MG63 (cell line): Measurements from ENCODE around the gene AFAP1L2. TPM values are rescaled to one million over a fixed set of nuclear protein-coding genes. Genes with fewer than 3 reads are reported as not detected.

Source experiments
- DNase-seq: peaks from one replicate; pipeline ENCODE4 v3.0.0-alpha.2; 2020
- H3K27me3 ChIP-seq: fragments of 250-450 bp; sonication (Bioruptor Pico); 2 replicates; pipeline ENCODE4 v1.5.1; 2020; ENCODE audit warnings: mild to moderate bottlenecking, moderate library complexity
- H3K36me3 ChIP-seq: fragments of 250-450 bp; sonication (Bioruptor Pico); 2 replicates; pipeline ENCODE4 v1.5.1; 2020; ENCODE audit warnings: mild to moderate bottlenecking, moderate library complexity
- H3K4me3 ChIP-seq: fragments of 250-450 bp; sonication (Bioruptor Pico); 2 replicates; pipeline ENCODE4 v1.5.1; 2020; ENCODE audit warnings: mild to moderate bottlenecking, moderate library complexity
- H3K9me3 ChIP-seq: fragments of 250-450 bp; sonication (Bioruptor Pico); 2 replicates; pipeline ENCODE4 v1.5.1; 2020; ENCODE audit warnings: mild to moderate bottlenecking, moderate library complexity
- total RNA-seq: library from RNA; depleted of rRNA; stranded (reverse); fragments of >200 nt; shearing (Covaris generic); gene quantifications from 2 replicates; pipeline ENCODE4 v1.2.3, GENCODE V29; 2014; ENCODE audit warnings: low replicate concordance

AFAP1L2 gene
- total RNA-seq, 1 experiment from 2014 or later, result 3.8 TPM

GRCh38 chr10:114271075-114271778, 133.1 kb downstream of the AFAP1L2 start:
- Histone ChIP-seq H3K36me3 (no peaks in the 10 kb centered on the region), H3K9me3 (no peaks in the 10 kb centered on the region), H3K4me3 (no peak overlapping the region), H3K27me3 (no peaks in the 10 kb centered on the region)
- peak; percentile 63 for DNase-seq

- H3K27me3 ChIP-seq, result no peaks in the 10 kb centered on the region
- H3K36me3 ChIP-seq, result no peaks in the 10 kb centered on the region
- no peak overlapping the region for H3K4me3 ChIP-seq
- no peaks in the 10 kb centered on the region for H3K9me3 ChIP-seq
- peak; percentile 71 for DNase-seq
Observed at GRCh38 chr10:114266521-114266920, 137.8 kb downstream of the AFAP1L2 start.

DNA sequence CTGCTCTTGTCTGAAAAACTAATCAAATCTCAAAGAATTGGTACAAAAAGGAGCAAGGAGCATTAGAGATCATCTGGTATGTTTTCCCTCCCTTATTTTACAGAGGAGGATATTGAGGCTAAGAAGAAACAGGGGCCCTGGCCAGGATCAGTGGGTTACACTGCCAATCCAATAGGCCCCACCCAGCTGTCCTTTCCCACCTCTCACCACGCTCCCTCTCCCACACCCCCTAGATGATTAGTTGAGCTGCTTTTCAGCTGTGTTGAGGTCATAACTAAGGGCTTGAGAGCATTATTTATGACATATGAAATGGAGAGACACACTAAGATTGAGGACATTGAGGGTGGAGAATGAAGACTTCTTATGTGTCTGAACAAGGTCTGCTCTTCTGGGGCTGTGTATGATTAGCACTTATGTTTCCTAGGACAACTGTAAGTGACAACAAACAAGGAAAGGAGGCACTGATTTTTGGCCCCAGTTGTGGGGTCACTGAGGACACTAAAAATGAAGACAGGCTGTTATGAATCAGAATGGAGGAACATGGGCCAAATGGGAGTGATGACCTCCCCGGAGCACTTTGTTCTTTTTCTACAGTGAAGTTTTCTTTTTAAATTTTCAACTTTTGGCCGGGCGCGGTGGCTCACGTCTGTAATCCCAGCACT, 138.8 kb downstream of the AFAP1L2 start:
- peak; percentile 10 for DNase-seq
- no peaks in the 10 kb centered on the region for H3K36me3 ChIP-seq
- no peaks in the 10 kb centered on the region for H3K9me3 ChIP-seq
- H3K27me3 ChIP-seq, result no peaks in the 10 kb centered on the region
- no peak overlapping the region for H3K4me3 ChIP-seq

DNA sequence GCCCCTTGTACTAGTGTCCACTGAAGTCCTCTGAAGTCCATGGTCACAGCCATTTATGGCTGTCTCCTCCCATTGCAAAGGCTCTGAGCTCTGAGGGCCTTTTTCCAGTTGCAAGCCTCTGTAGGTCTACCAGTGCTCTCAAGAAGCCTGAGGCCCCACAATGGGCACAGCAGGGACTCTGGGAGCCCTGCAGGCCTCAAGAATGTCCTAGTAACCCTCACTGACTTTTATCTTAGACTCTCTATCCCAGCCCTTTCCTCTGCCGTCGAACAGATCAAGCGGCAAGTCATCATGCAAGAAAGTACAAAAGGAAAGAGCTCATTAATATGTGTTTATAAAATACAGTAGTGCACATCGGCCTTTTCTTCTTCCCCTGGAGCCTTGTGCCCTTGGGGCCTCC, 141.8 kb downstream of the AFAP1L2 start:
- Histone ChIP-seq H3K27me3 (no peaks in the 10 kb centered on the region), H3K36me3 (no peaks in the 10 kb centered on the region), H3K9me3 (no peaks in the 10 kb centered on the region), H3K4me3 (no peak overlapping the region)
- no peak for DNase-seq

DNA sequence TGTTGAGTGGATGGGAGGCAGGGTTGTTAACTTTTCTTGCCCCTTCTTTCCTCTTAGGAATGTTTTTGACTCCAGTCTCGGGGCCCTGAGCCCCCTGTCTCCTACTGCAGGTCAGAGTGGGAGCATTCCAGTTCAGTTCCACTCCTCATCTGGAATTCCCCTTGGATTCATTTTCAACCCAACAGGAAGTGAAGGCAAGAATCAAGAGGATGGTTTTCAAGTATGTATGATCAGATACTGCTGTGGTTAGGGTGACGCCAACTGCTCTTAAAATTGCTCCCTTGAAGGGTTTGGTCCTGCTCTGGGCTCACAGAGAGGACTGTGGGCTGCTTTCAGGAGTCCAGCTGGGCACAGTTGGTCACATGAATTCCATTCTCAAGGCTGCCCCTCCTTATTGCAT, 143.2 kb downstream of the AFAP1L2 start:
- no peak for DNase-seq
- Histone ChIP-seq H3K4me3 (no peak overlapping the region), H3K27me3 (no peaks in the 10 kb centered on the region), H3K9me3 (no peaks in the 10 kb centered on the region), H3K36me3 (no peaks in the 10 kb centered on the region)

- Histone ChIP-seq H3K36me3 (no peaks in the 10 kb centered on the region), H3K9me3 (no peaks in the 10 kb centered on the region), H3K4me3 (no peak overlapping the region), H3K27me3 (no peaks in the 10 kb centered on the region)
- DNase-seq, result no peak
Observed at GRCh38 chr10:114260366-114260765, 143.9 kb downstream of the AFAP1L2 start.

GRCh38 chr10:114259824-114260223, 144.5 kb downstream of the AFAP1L2 start:
- no peaks in the 10 kb centered on the region for H3K9me3 ChIP-seq
- no peaks in the 10 kb centered on the region for H3K27me3 ChIP-seq
- no peaks in the 10 kb centered on the region for H3K36me3 ChIP-seq
- H3K4me3 ChIP-seq, result no peak overlapping the region
- peak; percentile 57 for DNase-seq

DNA sequence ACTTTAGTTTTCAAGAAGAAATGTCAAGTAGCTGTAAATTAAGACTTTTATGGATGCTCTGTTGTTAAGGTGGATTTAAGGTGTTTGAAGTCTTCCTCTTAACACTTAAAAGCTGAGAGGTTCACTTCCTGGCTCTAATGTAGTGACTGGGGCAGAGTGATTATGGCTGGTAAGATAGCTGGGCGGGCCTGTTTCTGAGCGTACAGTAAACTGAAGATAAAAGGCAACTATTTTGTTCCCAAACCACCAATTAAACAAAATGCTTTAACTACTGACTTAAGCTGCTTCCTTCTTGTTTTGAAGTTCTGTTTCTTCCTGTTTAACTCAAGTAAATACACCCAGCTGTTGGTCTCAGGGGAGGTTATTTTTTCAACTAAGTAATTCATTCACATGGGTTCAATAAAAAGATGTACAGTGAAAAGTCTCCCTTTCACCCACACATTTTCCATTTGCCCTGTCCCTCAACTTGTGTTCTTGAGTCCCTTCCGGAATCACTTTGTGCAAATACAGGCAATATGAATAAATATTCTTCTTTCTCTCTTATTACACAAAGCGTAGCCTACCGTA, 145.9 kb downstream of the AFAP1L2 start:
- H3K9me3 ChIP-seq, result no peaks in the 10 kb centered on the region
- no peaks in the 10 kb centered on the region for H3K27me3 ChIP-seq
- no peak for DNase-seq

DNA sequence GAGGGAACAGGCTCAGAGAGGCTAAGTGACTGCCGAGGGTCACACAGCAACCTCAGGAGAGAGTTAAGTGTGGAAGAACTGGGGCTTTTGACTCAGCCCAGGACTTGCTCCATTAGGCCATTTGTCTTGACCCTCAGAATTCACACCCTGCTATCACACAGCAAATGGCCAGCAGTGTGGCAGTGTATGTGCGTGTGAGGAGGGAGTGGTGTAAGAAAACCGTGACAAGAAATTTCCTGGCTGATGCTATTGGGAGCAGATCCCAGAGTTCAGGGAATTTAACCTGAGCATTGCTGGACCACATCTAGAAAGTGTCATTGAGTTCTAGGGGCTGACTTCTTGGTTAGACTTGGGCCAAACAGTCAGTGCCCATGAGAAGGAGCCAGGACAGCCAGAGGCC, 146.8 kb downstream of the AFAP1L2 start:
- Histone ChIP-seq H3K9me3 (no peaks in the 10 kb centered on the region), H3K27me3 (no peaks in the 10 kb centered on the region), H3K4me3 (no peak overlapping the region), H3K36me3 (no peaks in the 10 kb centered on the region)
- no peak for DNase-seq

More for the DNA sequence above, 145.9 kb downstream of the AFAP1L2 start:
- H3K4me3 ChIP-seq, result no peak overlapping the region
- no peaks in the 10 kb centered on the region for H3K36me3 ChIP-seq

- no peak overlapping the region for H3K4me3 ChIP-seq
- H3K36me3 ChIP-seq, result no peaks in the 10 kb centered on the region
- H3K27me3 ChIP-seq, result no peaks in the 10 kb centered on the region
- H3K9me3 ChIP-seq, result no peaks in the 10 kb centered on the region
- no peak for DNase-seq
Observed at GRCh38 chr10:114256822-114257221, 147.5 kb downstream of the AFAP1L2 start.

DNA sequence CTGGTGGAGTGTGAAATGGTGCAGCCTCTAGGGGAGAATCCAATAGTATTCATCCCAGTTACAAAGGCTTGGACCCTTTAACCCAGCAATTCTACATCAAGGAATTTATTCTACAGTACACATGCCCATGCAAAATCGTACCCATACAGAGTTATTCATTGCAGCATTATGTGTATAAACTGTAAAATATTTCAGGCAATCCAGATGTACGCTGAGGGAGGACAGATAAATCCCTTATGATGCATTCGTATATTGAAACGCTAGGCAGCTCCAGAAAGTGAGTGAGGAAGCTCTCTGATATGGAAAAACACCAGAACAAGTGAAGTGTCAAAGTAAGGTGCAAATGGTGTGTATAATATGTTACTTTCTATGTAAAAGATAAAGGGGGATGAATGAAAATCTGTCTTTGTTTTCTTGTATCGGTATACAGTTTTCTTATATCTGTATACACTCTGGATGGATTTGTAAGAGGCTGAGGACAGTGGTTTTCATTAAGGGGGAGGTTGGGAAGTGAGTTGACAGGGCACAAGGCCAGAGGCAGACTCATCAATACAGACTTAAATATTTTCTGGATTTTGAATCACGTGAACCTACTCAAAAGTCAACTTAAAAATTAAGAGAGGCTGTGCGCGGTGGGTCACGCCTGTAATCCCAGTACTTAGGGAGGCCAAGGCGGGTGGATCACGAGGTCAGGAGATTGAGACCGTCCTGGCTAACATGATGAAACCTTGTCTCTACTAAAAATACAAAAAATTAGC, 148.1 kb downstream of the AFAP1L2 start:
- no peak overlapping the region for H3K4me3 ChIP-seq
- H3K27me3 ChIP-seq, result no peaks in the 10 kb centered on the region
- H3K36me3 ChIP-seq, result no peaks in the 10 kb centered on the region
- no peak for DNase-seq
- no peaks in the 10 kb centered on the region for H3K9me3 ChIP-seq

DNA sequence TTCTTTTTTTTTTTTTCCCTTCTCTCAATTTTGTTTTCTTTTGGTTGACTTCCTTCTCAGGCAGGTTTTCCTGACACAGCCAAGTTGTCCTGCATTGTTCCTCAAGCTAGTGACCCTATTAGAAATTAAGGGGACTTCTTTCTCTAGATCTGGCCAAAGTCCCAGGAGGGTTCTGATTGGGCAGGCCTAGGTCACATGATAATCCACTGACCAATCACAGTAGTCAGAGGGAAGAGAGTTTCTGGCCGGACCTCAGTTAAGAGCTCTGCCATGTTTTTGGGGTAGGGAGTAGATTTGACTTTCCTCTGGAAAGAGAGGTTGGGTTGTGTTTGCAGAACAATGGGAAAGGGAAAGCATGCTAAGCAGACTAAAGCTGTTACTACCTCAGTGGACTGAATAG, 149.1 kb downstream of the AFAP1L2 start:
- H3K9me3 ChIP-seq, result no peaks in the 10 kb centered on the region
- no peak for DNase-seq
- H3K27me3 ChIP-seq, result no peaks in the 10 kb centered on the region
- H3K36me3 ChIP-seq, result no peaks in the 10 kb centered on the region
- no peak overlapping the region for H3K4me3 ChIP-seq

DNA sequence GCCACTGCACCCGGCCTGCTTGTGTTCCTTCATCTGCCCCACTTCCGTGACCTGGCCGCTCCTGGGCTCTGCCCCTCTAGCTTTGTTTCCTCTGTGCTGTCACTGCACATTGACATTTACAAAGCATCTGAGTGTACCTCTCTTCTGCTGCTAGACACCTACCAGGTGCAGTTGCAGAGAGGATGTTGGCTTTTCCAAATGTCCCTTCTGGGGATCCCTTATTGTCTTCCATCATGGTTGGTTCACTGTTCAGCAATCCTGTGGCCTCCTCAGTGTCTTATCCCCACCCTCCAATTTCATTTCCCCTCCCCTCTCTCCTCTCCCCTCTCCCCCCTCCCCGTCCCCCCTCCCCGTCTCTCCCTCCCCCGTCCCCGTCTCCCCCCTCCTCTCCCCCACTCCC, 151.4 kb downstream of the AFAP1L2 start:
- no peak for DNase-seq
- H3K27me3 ChIP-seq, result no peaks in the 10 kb centered on the region
- no peaks in the 10 kb centered on the region for H3K9me3 ChIP-seq
- no peak overlapping the region for H3K4me3 ChIP-seq
- H3K36me3 ChIP-seq, result no peaks in the 10 kb centered on the region

DNA sequence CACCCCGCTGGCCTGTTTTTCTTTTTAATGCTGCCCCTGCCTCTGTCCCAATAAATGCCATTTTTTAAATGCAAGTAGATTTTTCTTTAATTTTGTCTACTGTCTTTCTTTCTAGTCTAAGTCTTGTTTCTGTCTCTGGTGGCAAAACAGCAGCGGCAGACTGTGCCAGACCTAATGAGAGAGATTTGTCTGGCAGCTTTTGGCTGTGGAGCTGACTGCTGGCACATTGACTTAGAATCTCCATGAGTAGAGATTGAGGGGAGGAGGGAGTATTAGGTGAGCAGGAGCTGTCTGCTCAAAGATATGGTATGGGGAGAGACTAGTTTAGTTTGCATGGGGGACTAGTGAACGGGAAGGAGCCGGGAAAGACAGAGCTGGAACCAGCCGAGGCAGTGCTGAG, 152.2 kb downstream of the AFAP1L2 start:
- H3K27me3 ChIP-seq, result no peaks in the 10 kb centered on the region

DNA sequence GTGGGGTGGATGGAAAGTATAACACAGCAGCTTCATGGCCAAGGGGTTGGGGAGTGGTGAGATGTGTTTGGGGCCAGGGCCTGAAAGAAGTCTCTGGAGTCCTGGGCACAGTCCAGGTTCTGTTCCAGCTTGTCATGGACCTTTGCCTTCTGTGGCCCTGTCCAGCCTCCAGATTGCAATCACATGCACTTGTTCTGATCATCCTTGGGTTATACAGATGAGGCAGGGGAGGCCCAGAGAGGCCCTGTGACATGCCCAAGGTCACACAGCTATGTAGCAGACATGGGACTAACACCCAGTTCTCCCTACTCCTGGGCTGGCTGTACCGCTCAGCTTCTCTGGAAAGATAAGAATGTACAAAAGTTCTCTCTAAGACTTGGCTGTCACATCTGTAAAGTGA, 153.6 kb downstream of the AFAP1L2 start:
- DNase-seq, result no peak
- Histone ChIP-seq H3K36me3 (no peaks in the 10 kb centered on the region), H3K4me3 (no peak overlapping the region), H3K27me3 (no peaks in the 10 kb centered on the region), H3K9me3 (no peaks in the 10 kb centered on the region)

More for the DNA sequence above, 152.2 kb downstream of the AFAP1L2 start:
- H3K4me3 ChIP-seq, result no peak overlapping the region
- no peak for DNase-seq
- H3K36me3 ChIP-seq, result no peaks in the 10 kb centered on the region
- H3K9me3 ChIP-seq, result no peaks in the 10 kb centered on the region

GRCh38 chr10:114250236-114250635, 154.1 kb downstream of the AFAP1L2 start:
- no peaks in the 10 kb centered on the region for H3K9me3 ChIP-seq
- no peak overlapping the region for H3K4me3 ChIP-seq
- H3K36me3 ChIP-seq, result no peaks in the 10 kb centered on the region
- no peaks in the 10 kb centered on the region for H3K27me3 ChIP-seq
- DNase-seq, result no peak

- no peak for DNase-seq
- H3K36me3 ChIP-seq, result no peaks in the 10 kb centered on the region
- no peak overlapping the region for H3K4me3 ChIP-seq
- no peaks in the 10 kb centered on the region for H3K9me3 ChIP-seq
- H3K27me3 ChIP-seq, result peaks cover 13% of the 10 kb centered on the region; the same call in 1 of the 2 replicates
Observed at GRCh38 chr10:114246679-114247305, 157.5 kb downstream of the AFAP1L2 start.
